HK-2 (cell line): ENCODE results near the gene PRUNE2.
"Not testable (repeated sequence)": the region's sequence is repeated elsewhere in the genome, so short reads cannot be mapped to it uniquely, and the experiment has no call there.

ENCODE experiments used
- DNase-seq: peaks from one replicate; pipeline ENCODE4 v3.0.0-alpha.2; 2018; ENCODE audit not compliant: unreplicated experiment

Gene PRUNE2

GRCh38 chr9:76905791-76906646, at the start of gene PRUNE2:
TSS of gene PRUNE2 (minus strand) at chr9:76906114. CDS start at chr9:76905963, 151 bp downstream.
- peak; percentile 5 for DNase-seq

GRCh38 chr9:76955406-76955805, 49.5 kb upstream of the PRUNE2 start:
- DNase-seq = not testable (repeated sequence)

GRCh38 chr9:76949865-76950264, 44.0 kb upstream of the PRUNE2 start:
- no peak for DNase-seq

GRCh38 chr9:76944011-76944410, 38.1 kb upstream of the PRUNE2 start:
- no peak for DNase-seq

GRCh38 chr9:76943054-76943453, 37.1 kb upstream of the PRUNE2 start:
- no peak for DNase-seq

- no peak for DNase-seq
These were observed 26.8 kb upstream of the PRUNE2 start for GRCh38 chr9:76932757-76933156.

- no peak for DNase-seq
These were observed 26.4 kb upstream of the PRUNE2 start for GRCh38 chr9:76932265-76932664.

- DNase-seq = no peak
These were observed 21.8 kb upstream of the PRUNE2 start for GRCh38 chr9:76927540-76928240.

GRCh38 chr9:76926846-76927245, 20.9 kb upstream of the PRUNE2 start:
- no peak for DNase-seq

GRCh38 chr9:76926324-76926741, 20.4 kb upstream of the PRUNE2 start:
- DNase-seq = no peak

GRCh38 chr9:76921165-76921564, 15.3 kb upstream of the PRUNE2 start:
- no peak for DNase-seq

GRCh38 chr9:76917299-76917698, 11.4 kb upstream of the PRUNE2 start:
- no peak for DNase-seq

- no peak for DNase-seq
These were observed 10.3 kb upstream of the PRUNE2 start for GRCh38 chr9:76916231-76916630.

GRCh38 chr9:76913467-76913866, 7.6 kb upstream of the PRUNE2 start:
- DNase-seq = no peak

GRCh38 chr9:76912636-76913275, 6.8 kb upstream of the PRUNE2 start:
- DNase-seq = no peak

- DNase-seq = no peak
These were observed 6.1 kb upstream of the PRUNE2 start for GRCh38 chr9:76911971-76912370.

- no peak for DNase-seq
These were observed 4.9 kb upstream of the PRUNE2 start for GRCh38 chr9:76910861-76911260.

- DNase-seq = no peak
These were observed 697 bp upstream of the PRUNE2 start for GRCh38 chr9:76906647-76906975.

- no peak for DNase-seq
These were observed 1.1 kb downstream of the PRUNE2 start for GRCh38 chr9:76904661-76905457.

GRCh38 chr9:76902395-76902794, 3.5 kb downstream of the PRUNE2 start:
- DNase-seq = no peak

GRCh38 chr9:76901801-76902200, 4.1 kb downstream of the PRUNE2 start:
- no peak for DNase-seq

GRCh38 chr9:76900884-76901440, 5.0 kb downstream of the PRUNE2 start:
- no peak for DNase-seq
